WTC11 (cell line): ENCODE results near the gene ZNF277.

Experiments
- CTCF ChIP-seq: fragments of 200-600 bp; IDR thresholded peaks from 2 replicates; pipeline ENCODE4 v1.8.0; 2022; ENCODE audit warnings: antibody characterized with exemption
- NR3C1 ChIP-seq: sonication (generic); formaldehyde crosslinking; conservative IDR thresholded peaks from 2 replicates; pipeline ENCODE4 v1.8.1; 2023; ENCODE audit warnings: low read depth, mild to moderate bottlenecking, missing genetic modification reagents
- ZNF232 ChIP-seq: sonication (generic); formaldehyde crosslinking; IDR thresholded peaks from 2 replicates; pipeline ENCODE4 v1.8.0; 2022; ENCODE audit warnings: mild to moderate bottlenecking, missing genetic modification reagents

- no peak for TF ChIP-seq NR3C1 (CRISPR knock-in tag)
- no peak for TF ChIP-seq CTCF
- TF ChIP-seq ZNF232: no peak
These were observed 73.8 kb downstream of the ZNF277 start for GRCh38 chr7:112280267-112280666.
